Right lobe of liver (tissue), 4 donors: ENCODE results near the gene LHX8.

Experiments used
- POLR2A ChIP-seq: fragments of 450-650 bp; IDR thresholded peaks from one replicate; pipeline ENCODE4 v1.6.1; 2017; ENCODE audit warnings: antibody characterized with exemption, mild to moderate bottlenecking
- TF ChIP-seq, protein P1 (sequence below), 4 donors: fragments of 200-600 bp in 3 of 4; fragments of 450-650 bp in 1 of 4; IDR thresholded peaks; one replicate each; pipeline versions ENCODE4 v1.5.1 to v1.8.0; 2016 to 2022; ENCODE audit warnings: antibody characterized with exemption in 4 of 4, mild to moderate bottlenecking in 2 of 4
- donor health status: DM: no; HTN: no; CAD: no.
- donor health status: DM: no; HTN: no; CAD: no.
- donor health status: DM: no; HTN: yes; CAD: no.

DNA sequence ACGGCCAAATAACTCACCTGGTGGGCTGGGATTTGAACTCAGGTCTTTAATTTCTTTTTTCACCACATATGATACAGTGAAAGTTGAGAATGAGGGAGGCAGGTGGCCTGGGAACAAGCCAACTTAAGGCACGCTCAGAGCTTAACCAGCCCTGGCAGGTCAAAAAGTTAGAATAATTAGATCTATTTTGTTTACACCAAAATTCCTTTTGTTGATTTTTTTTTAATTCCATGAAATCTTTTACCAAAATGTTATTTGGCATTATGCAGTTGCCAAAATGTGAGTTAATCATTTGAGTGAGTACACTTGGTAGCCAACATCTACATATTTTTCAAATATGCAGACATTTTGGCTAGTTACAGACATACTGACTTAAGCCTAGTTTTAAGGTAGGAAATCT is 36.8 kb downstream of the LHX8 start:
- TF ChIP-seq, protein P1, sequence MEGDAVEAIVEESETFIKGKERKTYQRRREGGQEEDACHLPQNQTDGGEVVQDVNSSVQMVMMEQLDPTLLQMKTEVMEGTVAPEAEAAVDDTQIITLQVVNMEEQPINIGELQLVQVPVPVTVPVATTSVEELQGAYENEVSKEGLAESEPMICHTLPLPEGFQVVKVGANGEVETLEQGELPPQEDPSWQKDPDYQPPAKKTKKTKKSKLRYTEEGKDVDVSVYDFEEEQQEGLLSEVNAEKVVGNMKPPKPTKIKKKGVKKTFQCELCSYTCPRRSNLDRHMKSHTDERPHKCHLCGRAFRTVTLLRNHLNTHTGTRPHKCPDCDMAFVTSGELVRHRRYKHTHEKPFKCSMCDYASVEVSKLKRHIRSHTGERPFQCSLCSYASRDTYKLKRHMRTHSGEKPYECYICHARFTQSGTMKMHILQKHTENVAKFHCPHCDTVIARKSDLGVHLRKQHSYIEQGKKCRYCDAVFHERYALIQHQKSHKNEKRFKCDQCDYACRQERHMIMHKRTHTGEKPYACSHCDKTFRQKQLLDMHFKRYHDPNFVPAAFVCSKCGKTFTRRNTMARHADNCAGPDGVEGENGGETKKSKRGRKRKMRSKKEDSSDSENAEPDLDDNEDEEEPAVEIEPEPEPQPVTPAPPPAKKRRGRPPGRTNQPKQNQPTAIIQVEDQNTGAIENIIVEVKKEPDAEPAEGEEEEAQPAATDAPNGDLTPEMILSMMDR (IDR thresholded peaks at IDR 0.05), result no peak
- no peak for TF ChIP-seq POLR2A
